Osteoblast (primary cell): Measurements from ENCODE around the gene CDH4. TPM values are rescaled to one million over a fixed set of nuclear protein-coding genes. Genes with fewer than 3 reads are reported as not detected.

ENCODE experiments used
- DNase-seq: peaks from one replicate; pipeline ENCODE4 v3.0.0; 2011; ENCODE audit warnings: low spot score, mixed read lengths; ENCODE audit not compliant: insufficient read length; ENCODE audit errors: missing footprints
- H2AFZ ChIP-seq: 2 replicates; pipeline ENCODE4 v1.6.0; 2011; ENCODE audit warnings: mild to moderate bottlenecking, low read length
- H3K27ac ChIP-seq: 2 replicates; pipeline ENCODE4 v1.5.1; 2011; ENCODE audit warnings: mild to moderate bottlenecking, low read depth, low read length, moderate library complexity
- H3K27me3 ChIP-seq: 2 replicates; pipeline ENCODE4 v1.6.0; 2012; ENCODE audit warnings: mild to moderate bottlenecking, control low read depth, inconsistent platforms, low read length, moderate library complexity; ENCODE audit not compliant: insufficient read depth
- H3K36me3 ChIP-seq: 2 replicates; pipeline ENCODE4 v1.5.1; 2011; ENCODE audit warnings: mild to moderate bottlenecking, low read length, control low read depth, moderate library complexity; ENCODE audit not compliant: insufficient read depth
- H3K4me1 ChIP-seq: 2 replicates; pipeline ENCODE4 v1.5.1; 2011; ENCODE audit warnings: mild to moderate bottlenecking, low read length, control low read depth, moderate library complexity; ENCODE audit not compliant: insufficient read depth
- H3K4me2 ChIP-seq: 2 replicates; pipeline ENCODE4 v1.6.0; 2011; ENCODE audit warnings: mild to moderate bottlenecking, low read length; ENCODE audit not compliant: insufficient read depth
- H3K4me3 ChIP-seq: fragments of 200-600 bp; sonication (generic); 3 replicates; pipeline ENCODE4 v1.5.1; 2012; ENCODE audit warnings: mild to moderate bottlenecking, low read length, inconsistent platforms; ENCODE audit not compliant: insufficient read depth
- H3K79me2 ChIP-seq: 2 replicates; pipeline ENCODE4 v1.6.0; 2012; ENCODE audit warnings: mild to moderate bottlenecking, low read length, control low read depth, inconsistent platforms; ENCODE audit not compliant: insufficient read depth
- H3K9me3 ChIP-seq: 2 replicates; pipeline ENCODE4 v1.5.1; 2011; ENCODE audit warnings: low read depth, low read length, control low read depth
- H4K20me1 ChIP-seq: 2 replicates; pipeline ENCODE4 v1.6.0; 2012; ENCODE audit warnings: mild to moderate bottlenecking, low read length, control low read depth; ENCODE audit not compliant: insufficient read depth
- total RNA-seq: library from RNA; depleted of rRNA; stranded (reverse); fragments of >200 nt; gene quantifications from 2 replicates; pipeline ENCODE4 v1.2.3, GENCODE V29; 2012
- TF ChIP-seq, protein P1 (sequence below): IDR thresholded peaks from 2 replicates; pipeline ENCODE4 v1.5.1; 2011; ENCODE audit warnings: mild to moderate bottlenecking, low read depth, low read length, moderate library complexity; ENCODE audit errors: extremely low read depth

The CDH4 gene
- total RNA-seq, 1 donor = 1.1 TPM

DNA sequence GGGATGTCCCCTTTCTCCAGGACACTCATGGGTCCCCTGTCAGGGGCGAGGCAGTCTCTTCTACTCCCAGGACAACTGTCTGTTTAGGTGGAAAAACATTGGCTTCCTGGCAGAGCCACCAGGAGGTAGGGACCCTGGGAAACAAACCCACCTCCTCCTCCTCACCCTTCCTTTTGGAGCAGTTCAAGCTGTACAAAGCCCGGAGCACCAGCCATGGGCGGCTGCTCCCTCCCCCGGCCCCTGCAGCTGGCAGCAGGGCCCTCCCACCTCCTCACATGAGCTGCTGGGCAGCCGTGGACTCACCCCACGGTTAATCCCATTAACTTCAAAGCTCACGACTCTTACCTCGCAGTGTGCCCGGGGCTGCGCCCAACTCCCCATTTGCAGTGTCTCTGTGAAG, 48.6 kb downstream of the CDH4 start:
- H3K27me3 ChIP-seq = no peaks in the 10 kb centered on the region
- no peaks in the 10 kb centered on the region for H3K36me3 ChIP-seq
- no peak overlapping the region for H3K4me3 ChIP-seq
- TF ChIP-seq, protein P1, sequence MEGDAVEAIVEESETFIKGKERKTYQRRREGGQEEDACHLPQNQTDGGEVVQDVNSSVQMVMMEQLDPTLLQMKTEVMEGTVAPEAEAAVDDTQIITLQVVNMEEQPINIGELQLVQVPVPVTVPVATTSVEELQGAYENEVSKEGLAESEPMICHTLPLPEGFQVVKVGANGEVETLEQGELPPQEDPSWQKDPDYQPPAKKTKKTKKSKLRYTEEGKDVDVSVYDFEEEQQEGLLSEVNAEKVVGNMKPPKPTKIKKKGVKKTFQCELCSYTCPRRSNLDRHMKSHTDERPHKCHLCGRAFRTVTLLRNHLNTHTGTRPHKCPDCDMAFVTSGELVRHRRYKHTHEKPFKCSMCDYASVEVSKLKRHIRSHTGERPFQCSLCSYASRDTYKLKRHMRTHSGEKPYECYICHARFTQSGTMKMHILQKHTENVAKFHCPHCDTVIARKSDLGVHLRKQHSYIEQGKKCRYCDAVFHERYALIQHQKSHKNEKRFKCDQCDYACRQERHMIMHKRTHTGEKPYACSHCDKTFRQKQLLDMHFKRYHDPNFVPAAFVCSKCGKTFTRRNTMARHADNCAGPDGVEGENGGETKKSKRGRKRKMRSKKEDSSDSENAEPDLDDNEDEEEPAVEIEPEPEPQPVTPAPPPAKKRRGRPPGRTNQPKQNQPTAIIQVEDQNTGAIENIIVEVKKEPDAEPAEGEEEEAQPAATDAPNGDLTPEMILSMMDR = no peak
- H3K4me2 ChIP-seq = no peak overlapping the region
- H3K79me2 ChIP-seq = no peaks in the 10 kb centered on the region
- H2AFZ ChIP-seq = no peak overlapping the region
- peak; percentile 38 for DNase-seq
- no peaks in the 10 kb centered on the region for H4K20me1 ChIP-seq
- no peaks in the 10 kb centered on the region for H3K9me3 ChIP-seq
- H3K4me1 ChIP-seq = no peaks in the 10 kb centered on the region
- H3K27ac ChIP-seq = no peak overlapping the region

DNA sequence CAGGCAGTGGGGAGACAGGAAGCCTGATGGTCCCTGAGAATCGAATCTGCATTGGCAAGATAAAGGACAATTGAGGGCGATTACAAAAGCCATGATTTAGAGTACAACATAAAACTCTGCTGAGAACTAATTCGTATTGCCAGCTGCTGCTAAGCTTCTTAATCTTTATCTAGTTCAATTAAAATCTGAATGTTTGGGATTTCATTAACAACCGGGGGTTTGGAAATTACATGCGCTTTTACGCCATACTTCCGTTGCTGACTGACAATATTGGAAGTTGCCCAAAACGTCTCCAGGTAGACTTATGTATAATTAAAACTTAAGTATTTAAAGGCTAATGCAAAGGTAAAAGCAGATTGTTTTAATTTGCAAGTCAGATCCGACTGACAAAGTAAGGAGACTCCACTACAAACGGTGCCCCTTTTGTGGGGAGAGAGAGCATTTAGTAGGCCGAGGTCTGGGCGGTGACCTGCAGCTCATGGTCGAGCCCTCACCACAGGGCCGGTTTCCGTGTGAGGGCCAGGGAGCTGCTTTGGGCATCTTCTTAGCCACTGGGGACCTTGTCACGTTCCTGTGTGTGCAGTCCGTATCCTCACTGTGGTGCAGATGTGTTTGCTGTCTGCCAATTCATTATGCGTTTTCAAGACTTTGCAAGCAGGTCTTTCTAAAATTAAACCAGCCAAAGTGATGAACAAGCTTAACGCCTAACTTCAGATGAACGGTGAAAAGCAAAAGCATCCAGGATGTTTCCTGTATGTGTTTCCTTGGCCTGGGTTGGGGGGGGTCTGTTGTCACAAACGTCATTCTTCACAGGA, 49.9 kb downstream of the CDH4 start:
- Histone ChIP-seq H3K27ac (no peak overlapping the region), H3K9me3 (no peaks in the 10 kb centered on the region), H3K79me2 (no peaks in the 10 kb centered on the region), H3K4me3 (no peak overlapping the region), H3K4me2 (no peak overlapping the region), H3K4me1 (no peaks in the 10 kb centered on the region), H3K27me3 (no peaks in the 10 kb centered on the region), H2AFZ (no peak overlapping the region), H3K36me3 (no peaks in the 10 kb centered on the region), H4K20me1 (no peaks in the 10 kb centered on the region)
- DNase-seq = peak; percentile 73
- TF ChIP-seq, protein P1 = no peak

DNA sequence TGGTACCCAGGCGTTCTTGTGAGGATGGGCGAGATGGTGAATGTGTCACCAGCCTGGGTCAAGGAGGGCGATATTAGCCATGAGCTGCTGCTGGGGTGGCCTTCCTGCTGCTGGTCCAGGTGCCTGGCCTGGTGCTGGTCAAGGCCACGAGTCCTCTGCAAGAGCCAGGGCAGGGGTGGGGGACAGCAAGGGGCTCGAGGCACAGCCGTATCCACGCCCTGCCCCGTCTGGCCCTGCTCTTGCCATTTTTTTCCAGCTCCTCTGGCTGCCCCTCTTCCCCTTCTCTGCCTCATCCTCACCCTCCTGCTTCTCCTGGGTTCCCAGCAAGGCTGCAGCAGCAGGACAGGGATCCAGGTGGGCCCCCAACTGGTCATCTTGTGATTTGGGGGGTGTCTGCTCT, 51.2 kb downstream of the CDH4 start:
- H3K27me3 ChIP-seq = no peaks in the 10 kb centered on the region
- no peak overlapping the region for H3K27ac ChIP-seq
- DNase-seq = peak; percentile 41
- TF ChIP-seq, protein P1 = no peak
- no peak overlapping the region for H3K4me2 ChIP-seq
- H3K4me3 ChIP-seq = no peak overlapping the region
- no peaks in the 10 kb centered on the region for H3K4me1 ChIP-seq
- H3K9me3 ChIP-seq = no peaks in the 10 kb centered on the region
- H4K20me1 ChIP-seq = no peaks in the 10 kb centered on the region
- H3K79me2 ChIP-seq = no peaks in the 10 kb centered on the region
- H2AFZ ChIP-seq = no peak overlapping the region
- no peaks in the 10 kb centered on the region for H3K36me3 ChIP-seq

DNA sequence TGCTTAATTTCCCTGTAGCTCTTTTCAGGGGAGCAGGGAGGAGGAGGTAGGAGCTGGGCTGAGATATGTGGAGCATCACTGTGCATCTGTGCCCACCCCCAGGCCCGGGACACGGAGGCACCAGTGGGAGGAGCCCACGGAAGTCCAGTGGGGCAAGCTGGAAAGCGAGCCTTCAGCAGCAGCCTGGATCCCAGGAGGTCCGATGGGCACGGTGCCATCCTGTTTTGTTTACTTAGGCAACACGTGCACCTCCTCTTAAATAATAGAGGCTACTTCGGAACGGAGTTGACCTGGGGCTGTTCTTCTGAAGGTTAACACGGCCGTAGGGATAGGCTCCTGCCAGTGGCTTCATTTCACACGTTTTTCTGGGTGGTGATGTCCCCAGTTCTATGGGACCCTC, 51.6 kb downstream of the CDH4 start:
- Histone ChIP-seq H3K79me2 (no peaks in the 10 kb centered on the region), H3K4me1 (no peaks in the 10 kb centered on the region), H3K27me3 (no peaks in the 10 kb centered on the region), H3K4me3 (no peak overlapping the region), H3K27ac (no peak overlapping the region), H2AFZ (no peak overlapping the region), H3K4me2 (no peak overlapping the region), H3K36me3 (no peaks in the 10 kb centered on the region), H3K9me3 (no peaks in the 10 kb centered on the region), H4K20me1 (no peaks in the 10 kb centered on the region)
- TF ChIP-seq, protein P1 = no peak
- peak; percentile 56 for DNase-seq
